NCI-H187 (cell line): ENCODE measurements around the gene SRI.
"Not testable (repeated sequence)": the region's sequence is repeated elsewhere in the genome, so short reads cannot be mapped to it uniquely, and the experiment has no call there.

Experiments used
- DNase-seq, 2 experiments: peaks; one replicate each; lab custom pipeline; 2025; lab: John Stamatoyannopoulos, UW

The SRI gene

DNA sequence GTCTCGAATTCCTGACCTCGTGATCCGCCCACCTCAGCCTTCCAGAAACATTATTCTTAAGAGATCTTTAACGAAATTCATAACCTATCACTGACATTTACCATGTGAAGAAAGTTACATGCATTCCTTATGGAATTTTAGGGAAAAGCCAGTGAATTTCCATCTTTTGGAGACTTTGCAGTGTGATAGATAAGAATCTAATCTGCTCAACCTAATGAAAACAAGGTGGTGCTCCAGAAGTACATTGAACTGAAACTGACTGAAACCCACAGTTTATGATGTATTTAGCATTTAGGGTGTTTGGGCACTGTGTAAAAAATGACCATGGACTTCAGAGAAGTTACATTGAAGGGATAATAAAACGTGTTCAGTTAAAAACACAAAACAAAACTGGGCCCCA, 43.6 kb downstream of the SRI start:
- no peak for DNase-seq

DNA sequence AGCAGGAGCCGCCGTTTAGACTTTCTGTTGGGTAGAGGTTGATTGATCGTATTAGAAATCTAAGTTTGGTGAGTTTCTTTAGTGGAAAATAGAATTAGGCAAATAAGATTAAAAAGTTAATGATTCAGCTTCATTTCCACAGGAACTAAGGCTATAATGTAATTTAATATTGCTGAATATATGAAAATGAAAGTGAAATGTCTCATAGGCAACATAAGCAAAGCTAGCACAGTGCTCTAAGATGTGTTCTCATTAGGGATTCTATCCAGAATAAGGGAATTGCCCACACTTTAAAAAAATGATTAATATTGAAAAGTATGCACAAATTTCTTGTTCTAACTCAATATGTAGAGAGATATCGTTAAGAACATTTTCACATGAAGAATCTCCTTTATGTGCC, 47.0 kb downstream of the SRI start:
- no peak for DNase-seq

DNA sequence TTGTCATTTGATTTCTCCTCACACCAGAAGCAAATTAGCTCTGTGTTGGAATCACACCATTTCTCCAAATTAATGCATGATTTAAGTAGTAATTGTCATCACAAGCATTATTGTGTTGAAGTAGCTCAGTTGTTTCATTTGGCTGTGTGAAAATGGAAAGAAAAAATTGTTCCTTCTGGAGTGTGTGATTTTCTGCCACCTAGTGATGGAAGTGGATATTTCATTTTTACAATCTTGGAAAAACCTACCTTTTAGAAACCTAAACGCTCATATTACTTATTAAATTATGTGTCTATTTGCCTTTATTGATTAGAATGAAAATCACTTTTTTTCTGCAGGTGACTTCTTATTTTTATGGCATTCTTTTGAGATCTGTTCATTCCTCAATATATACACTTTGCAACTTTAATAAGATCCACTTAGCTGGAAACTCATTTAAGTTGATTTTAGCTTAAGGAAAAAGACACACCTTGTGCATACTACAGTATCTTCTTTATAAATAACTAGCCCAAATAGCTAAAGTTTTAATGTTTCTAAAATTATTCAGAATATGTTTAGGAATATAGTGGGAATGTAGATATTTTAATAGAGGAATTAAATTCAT, 50.0 kb downstream of the SRI start:
- DNase-seq = no peak

DNA sequence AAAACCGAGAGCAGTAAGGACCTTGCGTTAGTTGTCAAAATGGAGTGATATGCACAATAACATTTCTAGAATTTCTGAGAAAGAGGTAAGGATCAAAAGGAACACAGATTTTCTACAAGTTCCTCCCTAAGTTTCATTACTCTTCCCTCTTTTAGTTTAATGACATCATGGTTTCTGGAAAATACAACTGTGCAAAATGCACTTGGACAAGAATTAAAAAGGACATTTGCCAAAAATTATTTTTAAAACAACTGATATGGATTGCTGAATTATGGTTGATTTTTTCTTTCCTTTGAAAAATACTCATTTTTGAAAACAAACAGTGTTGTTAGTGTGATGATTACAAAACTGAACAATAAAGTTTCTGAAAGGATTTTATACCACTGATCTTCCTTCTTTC, 52.1 kb downstream of the SRI start:
- no peak for DNase-seq

DNA sequence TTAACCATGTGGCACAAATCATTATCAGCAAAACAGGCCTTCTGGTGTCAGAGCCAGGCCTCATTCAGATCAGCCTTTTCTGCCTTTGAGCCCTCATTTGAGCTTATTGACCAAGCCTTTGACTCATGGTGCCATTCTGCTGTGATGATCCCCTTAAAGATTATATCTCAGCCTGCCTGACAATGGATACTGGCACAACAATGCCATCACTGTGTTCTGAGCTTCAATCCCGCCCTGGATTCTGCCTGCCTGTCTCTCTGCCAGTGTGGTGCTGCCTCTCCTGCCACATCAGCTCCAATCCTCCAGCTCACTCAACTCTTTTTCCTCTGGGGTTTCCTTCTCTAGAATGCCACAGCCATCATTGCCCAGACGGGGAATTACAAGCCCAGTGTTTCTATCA, 52.6 kb downstream of the SRI start:
- no peak for DNase-seq

DNA sequence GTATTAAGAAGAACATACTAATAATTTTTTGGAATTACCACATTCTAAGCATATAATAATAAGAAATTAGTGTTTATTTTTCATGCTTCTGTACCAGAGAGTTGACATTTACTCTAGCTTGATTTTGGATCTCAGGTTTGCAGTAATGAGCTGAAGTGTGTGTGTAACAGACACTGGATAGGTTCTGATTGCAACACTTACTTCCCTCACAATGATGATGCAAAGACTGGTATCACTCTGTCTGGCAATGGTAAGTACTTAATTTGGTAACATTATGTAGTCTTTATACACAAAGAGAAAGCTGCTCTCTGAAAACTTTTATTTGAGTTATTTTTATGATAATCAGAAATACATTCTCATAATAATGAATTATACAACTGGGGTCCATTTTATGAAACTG, 54.1 kb downstream of the SRI start:
- no peak for DNase-seq

DNA sequence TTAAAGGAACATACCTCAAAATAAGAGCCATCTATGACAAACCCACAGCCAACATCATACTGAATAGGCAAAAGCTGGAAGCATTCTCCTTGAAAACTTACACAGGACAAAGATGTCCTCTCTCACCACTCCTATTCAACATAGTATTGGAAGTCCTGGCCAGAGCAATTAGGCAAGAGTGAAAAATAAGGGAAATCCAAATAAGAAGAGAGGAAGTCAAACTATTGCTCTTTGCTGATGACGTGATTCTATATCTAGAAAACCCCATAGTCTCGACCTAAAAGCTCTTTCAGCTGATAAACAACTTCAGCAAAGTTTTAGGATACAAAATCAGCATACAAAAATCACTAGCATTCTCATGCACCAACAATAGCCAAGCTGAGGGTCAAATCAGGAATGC, 60.1 kb downstream of the SRI start:
- not testable (repeated sequence) for DNase-seq

DNA sequence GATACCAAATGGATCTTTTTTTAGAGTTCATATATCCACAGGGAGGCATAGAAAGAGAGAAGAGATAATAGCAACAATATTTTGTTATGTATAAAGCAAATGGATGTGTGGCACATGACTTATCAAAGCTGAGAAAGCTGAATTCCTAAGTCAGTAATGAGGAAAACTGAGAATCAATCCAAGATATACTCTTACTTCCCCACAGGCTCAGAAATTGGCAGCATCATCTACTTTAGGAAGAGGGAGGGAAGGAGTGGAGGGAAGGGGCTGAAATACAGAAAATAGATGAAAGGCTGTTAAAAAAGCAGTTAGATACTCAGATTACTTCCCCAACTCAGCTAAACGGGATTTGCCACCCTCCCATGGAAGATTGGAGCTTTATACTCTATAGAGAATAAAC, 63.5 kb downstream of the SRI start:
- DNase-seq = no peak

DNA sequence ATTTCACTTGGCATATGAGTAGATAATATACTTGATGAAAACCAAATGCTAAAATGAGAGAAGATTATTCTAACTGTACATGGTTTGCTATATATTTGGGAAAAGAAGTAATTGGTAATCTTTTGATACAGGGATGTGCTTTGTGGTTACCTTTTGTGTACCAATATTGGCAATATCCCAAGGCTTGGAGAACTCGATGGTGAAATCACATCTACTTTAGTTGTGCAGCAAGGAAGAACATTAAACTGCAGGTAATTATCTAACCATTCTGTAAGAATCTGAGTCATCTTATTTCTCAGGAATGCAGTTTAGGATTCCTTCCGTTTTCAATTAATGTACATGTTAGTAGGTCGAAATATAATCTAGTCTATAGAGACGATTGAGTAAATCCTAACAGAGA, 64.1 kb downstream of the SRI start:
- DNase-seq = no peak
